Measurements from ENCODE around the gene KIF2A. TPM values are rescaled to one million over a fixed set of nuclear protein-coding genes. Genes with fewer than 3 reads are reported as not detected.
A peak's percentile ranks its signal among the peaks of the same experiment; 100 is the strongest.

Gene KIF2A
- total and polyA plus RNA-seq, 2 of the 13 experiments (the other 11 are each of a cell fraction or from before 2014, with no cell fraction given): 8.5 to 19.2 TPM

GRCh38 chr5:62322484-62322883 lies 16.5 kb downstream of the KIF2A start (continued):
- no peak for TF ChIP-seq ZNF792 (CRISPR knock-in tag; IDR thresholded peaks at IDR 0.05)
- TF ChIP-seq FOXA3 (CRISPR knock-in tag; IDR thresholded peaks at IDR 0.05): peak; percentile 93; the same call in 1 of the 2 replicates
- no peak for TF ChIP-seq HBP1 (CRISPR knock-in tag; IDR thresholded peaks at IDR 0.05; ENCODE audit: low read depth)
- TF ChIP-seq ZNF30 (CRISPR knock-in tag; IDR thresholded peaks at IDR 0.05): no peak
- no peak for TF ChIP-seq ZNF407 (CRISPR knock-in tag; IDR thresholded peaks at IDR 0.05; ENCODE audit: not compliant biosample characterization)
- TF ChIP-seq ZBTB46 (CRISPR knock-in tag; IDR thresholded peaks at IDR 0.05; ENCODE audit: borderline replicate concordance): no peak
- TF ChIP-seq ZNF780A (CRISPR knock-in tag; IDR thresholded peaks at IDR 0.05): no peak
- TF ChIP-seq CCAR2 (optimal IDR thresholded peaks at IDR 0.05; ENCODE audit: low read depth, low read length): no peak
- no peak for TF ChIP-seq BCLAF1 (IDR thresholded peaks at IDR 0.05)
- no peak for TF ChIP-seq ZNF800 (CRISPR knock-in tag; IDR thresholded peaks at IDR 0.05)
- no peak for TF ChIP-seq ZBTB14 (CRISPR knock-in tag; IDR thresholded peaks at IDR 0.05)
- no peak for TF ChIP-seq MXI1 (IDR thresholded peaks at IDR 0.05; ENCODE audit: borderline replicate concordance, low read depth, low read length)
